Fibroblast of the conjunctiva (primary cell): ENCODE results near the gene PLEKHA4.

Experiments used
- DNase-seq: peaks from one replicate; pipeline ENCODE4 v3.0.0-alpha.2; 2010; ENCODE audit warnings: low read depth

PLEKHA4 gene

GRCh38 chr19:48826606-48827020, 41.8 kb downstream of the PLEKHA4 start:
- DNase-seq, result no peak

- DNase-seq, result no peak
Observed at GRCh38 chr19:48822514-48822913, 45.9 kb downstream of the PLEKHA4 start.

GRCh38 chr19:48821633-48822032, 46.8 kb downstream of the PLEKHA4 start:
- DNase-seq, result no peak

GRCh38 chr19:48819366-48819816, 49.0 kb downstream of the PLEKHA4 start:
- peak; percentile 98 for DNase-seq

GRCh38 chr19:48818234-48818820, 50.1 kb downstream of the PLEKHA4 start:
- no peak for DNase-seq

DNA sequence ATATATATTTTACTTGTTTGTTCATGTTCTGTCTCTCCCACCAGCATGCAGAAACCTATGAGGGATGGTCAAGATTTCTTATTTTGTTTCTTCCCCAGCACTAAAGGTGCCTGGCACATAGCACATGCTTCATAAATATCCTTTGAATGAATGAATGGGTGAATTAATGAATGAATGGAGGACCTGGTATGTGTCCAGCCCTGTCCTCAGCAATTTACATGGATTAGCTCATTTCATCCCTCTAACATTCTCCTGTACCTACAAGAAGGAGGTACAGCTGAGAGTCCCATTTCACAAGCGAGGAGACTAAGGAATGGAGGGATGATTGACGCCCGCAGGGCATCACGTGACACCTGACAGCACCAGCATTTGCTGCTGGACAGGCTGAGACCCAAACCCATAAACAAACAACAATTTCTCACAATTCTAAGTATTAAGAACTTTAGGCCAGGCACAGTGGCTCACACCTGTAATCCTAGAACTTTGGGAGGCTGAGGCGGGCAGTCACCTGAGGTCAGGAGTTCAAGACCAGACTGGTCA, 50.8 kb downstream of the PLEKHA4 start:
- DNase-seq, result no peak

DNA sequence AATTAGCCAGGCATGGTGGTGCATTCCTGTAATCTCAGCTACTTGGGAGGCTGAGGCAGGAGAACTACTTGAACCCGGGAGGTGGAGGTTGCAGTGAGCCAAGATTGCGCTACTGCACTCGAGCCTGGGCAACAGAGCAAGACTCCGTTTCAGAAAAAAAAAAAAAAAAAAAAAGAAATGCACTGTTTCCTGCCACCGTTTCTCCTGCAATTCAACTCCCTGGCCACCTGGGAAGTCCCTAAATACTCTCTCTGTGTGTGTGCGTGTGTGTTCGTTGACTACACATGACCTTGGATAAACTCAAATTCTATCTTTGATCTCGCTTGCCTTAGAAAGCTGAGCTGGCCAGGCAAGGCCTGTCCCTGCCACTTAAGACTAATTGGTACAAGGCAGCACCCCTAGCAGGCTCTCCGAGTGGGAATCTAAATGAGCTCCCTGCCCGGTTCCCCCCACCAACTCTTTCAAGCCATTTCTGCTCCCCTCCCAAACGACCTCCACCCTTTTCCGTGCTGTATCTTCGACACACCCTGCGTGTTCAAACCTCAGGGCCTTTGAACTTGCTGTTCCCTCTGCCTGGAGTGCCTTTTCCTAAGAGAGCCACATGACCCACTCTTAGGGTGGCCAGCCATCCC, 52.4 kb downstream of the PLEKHA4 start:
- no peak for DNase-seq

GRCh38 chr19:48814895-48815294, 53.5 kb downstream of the PLEKHA4 start:
- no peak for DNase-seq

- no peak for DNase-seq
Observed at GRCh38 chr19:48813123-48813913, 55.1 kb downstream of the PLEKHA4 start.

DNA sequence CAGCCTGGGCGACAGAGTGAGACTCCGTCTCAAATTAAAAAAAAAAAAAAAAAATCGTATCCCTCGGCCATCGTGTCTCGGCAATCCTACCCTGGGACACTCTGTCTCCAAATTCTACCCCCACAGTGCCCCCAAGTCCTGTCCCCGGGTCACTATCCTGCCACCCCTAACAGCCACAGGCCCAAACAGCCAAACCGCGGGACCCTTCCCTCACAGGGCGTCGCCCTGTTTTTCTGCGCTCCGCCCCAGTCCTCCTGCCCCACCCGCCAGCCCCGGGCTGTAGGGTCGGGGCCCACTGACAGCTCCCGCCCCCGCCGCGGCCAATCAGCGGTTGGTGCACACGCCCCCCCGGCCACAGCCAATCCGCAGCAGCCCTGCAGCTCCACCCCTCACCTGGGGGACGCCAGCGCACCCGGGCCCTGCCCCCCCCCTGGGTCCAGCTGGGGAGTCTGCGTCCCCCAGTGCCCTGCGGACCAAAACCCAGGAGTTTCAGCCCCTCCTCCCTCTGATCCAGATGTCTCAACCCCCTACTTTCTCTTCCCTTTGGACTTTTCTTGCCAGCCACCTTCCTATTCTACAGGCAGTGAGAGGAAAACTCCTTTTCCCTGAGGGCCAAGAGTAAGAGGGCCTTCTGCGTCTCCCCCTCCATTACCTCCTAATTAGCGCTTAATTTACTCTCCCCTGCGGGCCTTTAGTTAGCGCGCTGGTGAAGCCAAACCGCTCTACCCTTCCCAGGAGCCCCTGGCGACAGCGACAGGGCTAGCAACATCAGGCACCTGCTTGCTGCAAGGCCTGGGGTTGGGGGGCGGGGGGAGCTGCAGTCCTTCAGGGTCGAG, 56.1 kb downstream of the PLEKHA4 start:
- DNase-seq, result peak; percentile 77

GRCh38 chr19:48810151-48810550, 58.3 kb downstream of the PLEKHA4 start:
- DNase-seq, result no peak

DNA sequence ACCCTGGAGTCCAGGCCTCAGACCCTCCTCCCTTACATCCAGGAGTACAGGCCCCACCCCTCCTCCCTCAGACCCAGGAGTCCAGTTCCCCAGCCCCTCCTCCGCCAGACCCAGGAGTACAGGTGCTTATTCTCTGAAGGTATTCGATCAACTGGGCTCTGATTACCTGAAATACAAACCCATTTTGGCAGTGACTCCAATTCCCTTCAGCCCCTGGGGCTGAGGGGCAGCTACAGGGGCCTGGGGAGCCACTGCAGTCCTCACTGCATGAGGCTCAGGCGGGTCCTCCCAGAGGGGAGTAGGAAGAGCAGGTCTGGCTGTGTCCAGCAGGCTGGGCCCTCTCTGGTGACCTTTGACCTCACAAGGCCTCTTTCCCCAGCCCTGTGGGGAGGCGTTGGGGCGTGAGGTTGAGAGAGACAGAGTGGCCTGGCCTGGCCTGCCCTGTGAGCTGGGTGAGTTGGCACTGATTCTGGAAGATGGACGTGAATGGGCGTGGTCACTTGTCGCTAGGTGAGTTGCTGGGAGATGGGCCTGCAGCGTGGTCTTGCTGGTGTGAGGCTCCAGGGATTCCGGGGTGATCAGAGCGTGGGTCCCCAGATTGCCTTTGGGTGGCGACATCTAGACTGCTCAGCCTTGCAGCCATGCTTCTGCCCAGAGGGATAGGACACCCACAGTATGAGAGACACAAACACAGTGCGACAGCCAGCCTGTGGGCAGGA, 60.7 kb downstream of the PLEKHA4 start:
- DNase-seq, result no peak

DNA sequence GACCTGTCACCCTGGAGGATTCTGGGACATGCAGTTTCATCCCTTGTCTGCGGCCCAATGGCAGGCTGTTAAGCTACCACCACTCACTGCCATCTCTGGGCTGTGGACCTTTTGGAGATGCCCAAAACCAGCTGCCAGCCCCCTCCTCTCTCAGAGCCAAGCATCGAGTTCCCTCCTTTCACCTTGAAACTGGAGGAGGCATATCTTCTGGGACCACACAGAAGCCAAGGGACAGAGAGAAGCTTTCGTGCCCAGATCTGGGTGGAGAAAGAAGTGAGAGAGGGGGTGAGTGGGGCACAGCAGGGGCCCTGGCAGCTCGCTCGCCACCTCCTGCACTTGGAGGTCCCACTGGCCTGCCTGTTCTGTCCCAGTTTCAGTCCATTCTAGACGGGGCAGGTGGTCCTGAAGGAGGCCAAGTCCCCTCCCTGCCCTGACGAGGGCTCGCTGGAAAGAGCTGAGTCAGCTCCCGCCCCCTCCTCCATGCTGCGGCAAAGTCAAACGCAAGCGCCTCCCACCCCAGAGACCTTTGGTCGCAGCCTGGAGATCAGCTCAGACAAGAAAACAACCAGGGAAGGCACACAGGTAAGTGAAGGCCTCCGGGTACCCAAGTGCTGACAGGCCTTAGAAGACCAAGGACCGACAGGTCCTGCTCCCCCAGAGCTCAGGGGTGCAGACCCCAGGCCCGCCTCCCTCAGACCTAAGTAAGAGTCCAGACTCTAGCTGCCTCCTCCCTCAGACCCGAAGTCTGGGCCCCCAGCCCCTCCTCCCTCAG, 61.4 kb downstream of the PLEKHA4 start:
- no peak for DNase-seq

DNA sequence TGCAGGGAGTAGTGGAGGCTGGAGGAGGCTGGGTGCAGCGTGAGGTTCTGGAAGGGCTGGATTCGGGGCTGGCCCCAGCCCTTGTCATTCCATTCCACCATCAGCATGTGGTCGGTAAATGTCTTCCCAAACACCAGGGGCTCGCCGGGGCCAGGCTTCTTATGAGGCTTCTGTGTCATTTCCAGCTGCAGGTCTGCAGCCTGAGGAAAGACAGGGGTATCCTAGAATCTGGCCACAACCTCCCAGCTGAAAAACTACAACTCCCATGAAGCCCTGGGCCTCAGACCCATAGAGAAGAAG, 61.9 kb downstream of the PLEKHA4 start:
- no peak for DNase-seq

- no peak for DNase-seq
Observed at GRCh38 chr19:48805452-48805851, 63.0 kb downstream of the PLEKHA4 start.

- DNase-seq, result no peak
Observed at GRCh38 chr19:48804496-48804895, 63.9 kb downstream of the PLEKHA4 start.

DNA sequence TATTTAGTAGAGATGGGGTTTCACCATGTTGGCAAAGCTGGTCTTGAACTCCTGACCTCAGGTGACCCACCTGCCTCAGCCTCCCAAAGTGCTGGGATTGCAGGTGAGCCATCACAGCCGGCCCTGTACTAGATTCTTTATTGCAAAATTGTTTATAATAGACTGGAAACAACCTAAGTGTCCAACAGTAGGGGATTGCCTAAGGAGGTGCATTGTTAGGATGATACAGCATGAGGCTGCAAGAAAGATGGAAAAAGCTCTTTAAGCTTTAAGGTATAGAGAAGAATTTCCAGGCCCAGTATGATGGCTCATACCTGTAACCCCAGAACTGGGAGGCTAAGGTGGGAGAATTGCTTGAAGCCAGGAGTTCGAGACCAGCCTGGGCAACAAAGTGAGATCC, 65.8 kb downstream of the PLEKHA4 start:
- no peak for DNase-seq

- DNase-seq, result no peak
Observed at GRCh38 chr19:48799358-48800300, 68.8 kb downstream of the PLEKHA4 start.

GRCh38 chr19:48798937-48799336, 69.5 kb downstream of the PLEKHA4 start:
- no peak for DNase-seq

- no peak for DNase-seq
Observed at GRCh38 chr19:48797103-48797502, 71.3 kb downstream of the PLEKHA4 start.
